Activated CD4-positive, alpha-beta T cell treated with anti-CD3 and anti-CD28 coated beads, Interleukin-2, amount 50 U/mL, for 48 hours (primary cell): ENCODE results near the gene SLC6A1.

Source experiments
- DNase-seq, 2 experiments: peaks; one replicate each; pipeline ENCODE4 v3.0.0-alpha.2; 2020

Gene SLC6A1

DNA sequence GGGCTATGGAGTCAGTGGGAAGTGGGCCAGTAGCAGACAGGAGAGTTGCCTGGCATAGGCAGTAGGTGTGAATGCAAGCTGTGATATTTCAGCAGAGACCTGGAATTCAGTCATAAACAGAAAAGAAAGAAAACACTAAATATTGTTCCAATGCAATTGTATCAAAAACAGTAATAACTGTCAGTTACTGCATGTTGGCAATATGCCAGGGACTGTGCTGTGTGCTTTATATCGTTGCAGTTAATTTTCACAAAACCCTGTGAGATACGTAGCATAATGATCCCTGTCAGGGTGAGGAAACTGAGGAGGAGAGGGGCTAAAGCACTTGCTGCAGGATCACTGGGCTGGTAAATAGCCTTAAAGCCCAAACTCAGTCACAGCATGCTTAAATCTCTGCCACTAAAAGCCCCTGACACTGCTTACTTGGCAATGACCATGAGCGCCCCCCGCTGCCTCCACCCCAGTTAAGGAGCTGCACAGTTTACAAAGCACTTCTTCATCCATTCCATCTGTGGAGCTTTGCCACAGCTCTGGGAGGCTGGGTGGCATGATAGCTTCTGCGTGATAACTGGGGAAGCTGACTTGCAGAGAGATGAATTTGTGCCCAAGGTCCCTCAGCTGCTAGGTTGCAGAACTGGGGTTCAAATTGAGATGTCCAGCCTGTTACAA is 3.9 kb downstream of the SLC6A1 start:
- no peak for DNase-seq

DNA sequence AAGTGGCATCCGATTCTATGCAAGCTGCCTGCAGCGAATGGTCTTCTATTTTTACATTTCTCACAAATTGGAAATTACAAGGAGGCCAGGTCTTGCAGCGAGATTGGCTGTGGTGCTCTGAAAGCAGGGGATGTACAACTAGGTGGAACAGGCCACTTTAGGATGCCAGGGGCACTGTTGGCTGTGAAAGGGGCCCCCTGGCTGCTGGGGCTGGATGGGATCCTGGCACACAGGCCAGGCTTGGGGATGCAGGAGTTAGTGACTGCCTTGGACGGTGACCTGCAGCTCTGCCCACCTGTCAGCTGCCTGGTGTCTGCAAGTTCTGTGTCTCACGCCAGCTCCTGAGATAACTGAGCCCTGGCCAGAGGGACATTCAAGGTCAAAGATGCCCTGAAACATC is 4.6 kb downstream of the SLC6A1 start:
- DNase-seq: no peak

DNA sequence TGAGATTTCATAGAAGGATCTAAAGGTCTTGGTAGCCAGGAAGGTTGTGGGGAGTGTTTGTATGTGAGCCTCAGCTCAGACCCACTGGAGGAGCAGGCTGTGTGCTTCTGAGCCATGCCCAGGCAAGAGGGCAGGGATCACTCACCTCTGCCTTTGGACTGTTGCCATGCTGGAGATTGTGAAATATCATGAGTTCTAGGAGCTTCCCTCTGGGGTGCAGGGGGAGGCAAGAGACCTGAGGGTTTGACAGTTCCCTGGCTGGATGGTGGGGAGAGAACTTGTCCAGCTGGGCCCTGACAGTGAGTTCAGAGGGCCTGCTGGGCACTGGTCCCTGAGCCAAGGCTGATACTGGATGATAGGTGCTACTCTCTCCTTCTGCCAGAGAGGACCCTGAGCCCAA is 6.0 kb downstream of the SLC6A1 start:
- no peak for DNase-seq

DNA sequence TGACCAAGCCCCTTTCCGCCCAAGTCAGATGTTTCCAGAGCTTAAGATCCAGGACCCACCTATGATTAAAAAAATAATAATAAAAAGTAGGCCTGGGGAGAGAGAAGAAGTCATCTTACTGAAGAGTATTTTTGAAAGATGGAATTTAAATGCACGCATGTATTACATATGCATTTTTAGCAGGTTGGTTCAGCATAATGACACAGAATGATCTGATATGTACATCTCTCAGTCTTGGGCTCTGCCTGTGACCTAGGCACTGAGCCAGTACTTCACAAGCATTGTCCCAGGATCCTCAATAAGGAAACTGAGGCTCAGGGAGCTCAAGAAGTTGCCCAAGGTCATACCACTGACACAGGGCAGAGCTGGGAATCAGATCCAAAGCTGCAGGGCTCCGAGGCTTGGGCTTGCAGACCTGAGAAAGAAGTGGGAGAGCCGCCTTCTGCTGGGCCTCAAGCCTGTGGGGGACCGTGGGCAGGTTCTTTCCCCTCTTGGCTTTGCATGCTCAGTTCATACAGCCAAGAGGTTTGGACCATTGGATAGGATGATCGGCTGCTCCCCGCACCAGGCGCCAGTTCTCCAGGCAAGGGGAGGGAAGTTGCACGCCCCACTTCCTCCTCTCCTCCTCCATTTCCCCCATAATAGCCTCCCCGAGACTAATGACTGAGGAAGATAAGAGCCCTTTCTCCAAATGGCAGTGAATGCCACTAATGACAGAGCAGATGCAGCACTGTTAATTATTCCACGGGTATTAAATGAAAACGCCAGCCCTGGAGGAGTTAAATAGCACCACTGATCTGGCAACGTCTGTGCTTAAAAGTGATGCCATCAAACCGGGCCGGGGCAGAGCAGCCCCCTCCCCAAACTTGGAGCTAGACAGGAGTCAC is 6.9 kb downstream of the SLC6A1 start:
- DNase-seq: no peak

DNA sequence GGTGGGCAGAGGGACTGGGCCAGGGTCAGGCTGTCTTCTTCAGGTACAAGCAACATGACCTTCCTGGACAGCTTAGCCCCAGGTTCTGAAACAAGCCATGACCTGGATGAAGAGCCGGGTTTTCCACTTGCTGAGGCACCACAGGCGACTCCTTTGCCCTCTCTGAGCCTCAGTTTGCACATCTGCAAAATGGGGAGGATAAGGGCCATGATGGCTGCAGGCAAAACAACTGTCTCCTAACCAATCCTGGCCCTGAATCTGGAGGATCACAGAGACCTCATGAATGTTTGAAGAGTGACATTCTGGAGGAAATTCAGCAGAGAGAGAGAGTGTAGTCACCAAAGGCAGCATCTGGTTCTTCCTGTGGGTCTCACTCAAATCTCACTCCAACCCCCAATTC is 8.0 kb downstream of the SLC6A1 start:
- no peak for DNase-seq

DNA sequence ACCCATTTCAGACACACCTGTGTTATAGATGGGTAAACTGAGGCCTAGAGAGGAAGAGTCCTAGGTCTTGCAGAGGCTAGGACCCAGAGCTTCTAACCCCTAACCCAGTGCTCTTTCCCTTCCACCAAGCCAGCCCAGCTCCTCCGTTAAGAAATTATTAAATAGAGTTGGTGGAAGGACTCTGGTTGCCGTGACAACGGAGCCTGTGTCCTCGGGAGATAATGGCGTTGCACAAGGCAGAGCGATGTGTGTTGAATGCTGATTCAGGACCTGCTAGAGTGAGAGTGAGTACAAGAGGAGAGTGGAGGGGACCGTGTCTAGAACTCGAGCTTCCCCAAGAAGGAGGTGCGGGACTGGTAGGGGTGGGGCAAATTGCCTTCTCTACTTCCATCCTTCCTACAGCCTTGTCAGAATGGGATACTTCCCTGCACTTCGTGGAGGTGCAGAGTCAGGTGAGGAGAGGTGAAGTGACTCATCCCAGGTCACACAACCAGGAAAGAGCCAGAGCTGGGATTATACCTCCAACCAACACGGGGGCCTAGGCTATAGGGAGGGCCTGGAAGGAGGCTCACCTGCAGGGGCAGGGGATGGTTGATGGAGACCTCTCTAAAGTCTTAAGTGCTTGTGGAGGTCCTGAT is 8.6 kb downstream of the SLC6A1 start:
- DNase-seq: no peak

DNA sequence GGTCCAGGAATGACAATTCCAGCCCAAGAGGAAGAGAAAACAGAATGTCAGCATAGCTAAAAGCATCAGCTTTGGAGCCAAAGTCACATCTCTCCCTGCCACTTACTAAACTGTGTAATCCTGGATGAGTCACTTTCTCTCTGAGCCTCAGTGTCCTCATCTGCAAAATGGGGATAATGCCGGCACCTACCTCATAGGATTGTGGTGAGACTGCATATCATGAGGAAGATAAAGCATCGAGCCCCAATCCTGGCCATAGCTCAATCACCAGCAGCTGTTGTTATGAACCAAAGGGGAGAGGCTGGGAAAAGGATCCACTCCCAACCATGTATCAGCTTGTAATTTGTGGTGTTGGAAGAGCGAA is 9.1 kb downstream of the SLC6A1 start:
- DNase-seq: no peak

DNA sequence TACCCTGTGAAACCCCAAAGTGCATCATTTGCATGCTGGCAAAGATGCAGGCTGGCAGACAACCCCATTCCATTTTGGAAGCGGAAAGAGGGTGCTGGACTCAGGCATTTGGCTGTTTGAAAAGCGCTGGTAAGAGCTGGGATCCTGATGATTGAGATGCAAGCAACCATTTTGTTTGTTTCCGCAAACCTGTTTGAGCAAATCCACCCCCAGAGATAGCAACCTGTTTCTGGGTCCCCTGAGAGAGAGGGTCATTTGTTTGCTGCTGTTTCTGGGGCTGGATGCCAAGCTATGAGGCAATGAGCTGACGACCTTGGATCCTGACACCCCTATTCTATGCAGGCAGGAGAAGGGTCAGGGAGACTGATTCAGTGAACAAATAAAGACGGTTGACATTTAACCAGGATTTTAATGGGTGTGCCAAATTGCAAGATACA is 9.8 kb downstream of the SLC6A1 start:
- DNase-seq: no peak

DNA sequence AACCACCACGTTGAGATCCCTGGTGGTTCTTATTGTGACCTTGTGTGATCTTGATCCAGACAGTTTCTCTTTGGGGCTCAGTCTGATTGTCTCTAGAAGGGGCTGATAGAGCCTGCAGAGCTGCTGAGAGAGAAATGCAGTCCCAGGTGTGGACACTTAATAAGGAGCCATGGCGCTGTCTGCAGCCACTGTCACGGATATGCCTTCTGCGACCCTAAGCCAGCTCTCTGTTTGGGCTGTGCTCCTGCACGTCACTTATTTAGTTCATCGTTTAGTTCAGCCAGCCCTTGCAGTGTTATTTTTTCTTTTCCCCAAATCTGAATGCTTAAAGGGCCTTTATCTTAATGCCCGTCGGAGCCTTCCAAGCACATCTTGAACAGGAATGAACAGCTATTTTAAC is 12.0 kb downstream of the SLC6A1 start:
- no peak for DNase-seq

DNA sequence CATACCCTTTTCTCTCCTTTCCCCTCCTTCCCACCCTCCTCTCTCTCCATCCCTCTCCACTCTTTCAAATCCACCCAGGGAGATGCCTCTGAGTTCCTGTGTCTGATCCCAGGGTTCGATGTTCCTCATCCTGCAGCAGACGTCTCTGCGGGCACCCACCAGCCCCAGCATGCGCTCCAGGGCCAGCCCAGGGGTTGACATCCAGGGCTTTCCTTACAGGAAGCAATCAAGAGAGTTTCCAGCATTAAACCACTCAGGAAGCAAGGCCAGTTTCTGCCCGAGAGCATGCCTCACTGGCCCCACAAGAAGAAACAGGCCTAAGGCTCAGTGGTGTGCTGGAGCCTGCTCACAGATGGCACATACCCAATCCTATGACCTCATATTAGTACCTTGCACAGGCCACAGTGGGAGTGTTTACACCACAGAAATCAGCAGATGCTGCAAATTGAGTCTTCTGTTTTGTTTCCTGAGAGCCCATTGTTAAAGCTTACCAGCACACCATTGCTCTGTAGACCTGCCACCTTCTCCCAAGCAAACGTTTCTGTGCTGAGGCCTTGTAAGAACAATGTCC is 13.2 kb downstream of the SLC6A1 start:
- no peak for DNase-seq

DNA sequence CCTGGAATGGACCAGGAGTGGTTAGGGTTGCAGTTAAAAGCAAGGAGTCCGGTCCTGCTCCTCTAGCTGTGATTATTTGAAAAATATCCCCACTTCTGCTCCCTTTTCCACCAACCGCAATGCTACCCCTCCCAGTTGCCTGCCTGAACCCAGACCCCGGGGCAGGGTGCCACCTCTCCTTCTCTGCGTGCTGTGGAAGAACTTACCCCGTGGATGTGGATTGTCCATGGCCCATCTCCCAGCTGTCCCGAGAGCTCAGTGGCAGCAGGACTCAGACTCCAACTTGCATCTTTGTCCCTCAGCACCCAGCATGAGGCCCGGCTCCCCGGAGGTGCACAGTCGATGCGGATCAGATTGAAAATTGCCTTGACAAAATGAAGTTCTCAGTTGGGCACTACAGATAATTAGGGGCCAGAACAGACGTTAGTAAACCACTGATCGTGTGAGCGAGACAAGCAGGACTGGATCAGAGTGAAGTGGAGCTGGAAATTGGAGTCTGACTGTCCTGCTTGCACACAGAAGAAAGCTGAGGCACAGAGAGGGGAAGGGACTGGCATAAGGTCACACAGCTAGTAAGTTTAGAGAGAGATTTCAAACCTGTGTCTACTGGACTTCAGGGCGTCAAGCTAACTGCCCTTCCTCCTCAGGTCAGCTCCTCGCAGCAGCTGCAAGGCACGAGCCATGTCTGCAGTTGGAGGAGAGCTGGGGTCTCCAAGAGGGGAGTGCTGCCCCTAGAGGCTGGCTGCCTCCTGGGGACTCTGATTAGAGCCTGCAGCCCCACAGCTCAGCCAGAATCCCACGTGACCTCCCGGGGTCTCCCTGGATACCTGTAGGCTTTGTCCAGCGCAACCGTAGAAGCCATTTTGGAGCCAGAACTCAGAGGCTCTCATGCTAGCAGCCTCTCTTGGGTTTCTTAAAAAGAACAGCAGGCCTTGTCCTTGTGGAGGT is 14.7 kb downstream of the SLC6A1 start:
- no peak for DNase-seq

DNA sequence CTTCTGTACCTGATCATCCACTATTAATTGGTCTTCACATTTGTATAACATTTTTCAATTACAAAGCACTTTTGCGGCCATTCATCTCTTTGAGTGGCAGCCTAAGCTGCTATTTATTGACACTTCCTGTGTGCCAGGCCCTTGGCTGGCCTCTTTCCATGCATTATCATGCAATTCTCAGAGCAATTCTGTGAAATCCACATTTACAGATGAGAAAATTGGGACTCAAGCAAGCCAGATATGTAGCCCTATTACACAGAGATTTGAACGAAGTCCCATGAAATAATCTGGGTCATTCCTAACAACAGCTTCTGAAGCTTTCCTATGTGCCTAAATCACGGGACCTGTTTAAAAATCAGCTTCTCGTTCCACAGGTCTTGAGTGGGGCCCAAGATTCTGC is 17.4 kb downstream of the SLC6A1 start:
- no peak for DNase-seq

DNA sequence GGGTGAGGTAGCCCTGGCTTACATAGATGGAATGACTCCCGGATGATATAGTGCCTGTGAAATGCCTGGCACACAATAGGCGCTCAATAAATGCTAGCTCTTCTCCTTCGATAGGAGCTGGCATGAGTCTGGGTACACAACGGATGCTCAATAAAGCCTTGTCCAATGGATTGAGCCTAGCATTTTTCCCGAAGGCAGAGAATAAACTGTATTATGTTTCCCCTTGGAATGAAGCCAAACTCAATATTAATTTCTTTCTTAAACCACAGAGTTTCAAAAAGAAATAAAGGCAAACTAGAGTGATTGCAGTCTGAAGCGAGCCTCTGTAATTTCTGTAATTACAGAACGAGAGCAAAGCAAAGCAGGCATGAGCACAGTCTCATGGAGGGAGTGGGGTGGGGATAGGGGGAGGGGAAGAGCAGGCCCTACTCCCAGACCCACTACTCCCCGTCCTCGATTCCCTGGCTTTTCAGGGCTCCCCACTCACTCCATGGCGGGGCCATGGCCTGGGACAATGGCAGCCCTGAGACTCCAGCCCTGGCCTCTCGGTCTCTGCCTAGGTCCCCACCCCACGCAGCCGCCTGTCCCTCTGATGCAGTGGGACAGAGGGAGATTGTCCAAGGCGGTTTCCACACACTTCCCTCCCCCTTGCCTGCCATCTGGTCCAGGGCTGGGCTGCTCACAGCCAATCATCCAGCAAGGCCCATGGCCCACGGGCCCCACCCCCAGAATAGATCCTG is 18.0 kb downstream of the SLC6A1 start:
- no peak for DNase-seq

DNA sequence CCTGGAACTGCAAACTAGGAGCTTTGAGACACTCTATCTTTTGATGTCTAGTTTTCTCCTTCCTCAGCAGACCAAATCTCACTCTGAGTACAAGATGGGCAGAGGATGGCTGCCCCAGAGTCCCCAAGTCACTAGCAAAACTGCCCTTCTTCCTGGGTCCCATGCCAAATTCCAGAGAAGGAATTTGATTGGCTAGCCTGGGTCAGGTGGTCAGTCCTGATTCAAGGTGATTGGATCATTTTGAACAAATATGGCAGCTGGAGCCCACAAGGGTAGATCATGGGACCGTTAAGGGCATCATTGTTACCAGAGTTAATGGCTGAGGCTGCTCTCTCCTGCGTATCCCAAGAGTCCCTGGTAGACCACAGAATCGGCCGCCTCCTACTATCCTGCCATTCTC is 21.7 kb downstream of the SLC6A1 start:
- DNase-seq: no peak

DNA sequence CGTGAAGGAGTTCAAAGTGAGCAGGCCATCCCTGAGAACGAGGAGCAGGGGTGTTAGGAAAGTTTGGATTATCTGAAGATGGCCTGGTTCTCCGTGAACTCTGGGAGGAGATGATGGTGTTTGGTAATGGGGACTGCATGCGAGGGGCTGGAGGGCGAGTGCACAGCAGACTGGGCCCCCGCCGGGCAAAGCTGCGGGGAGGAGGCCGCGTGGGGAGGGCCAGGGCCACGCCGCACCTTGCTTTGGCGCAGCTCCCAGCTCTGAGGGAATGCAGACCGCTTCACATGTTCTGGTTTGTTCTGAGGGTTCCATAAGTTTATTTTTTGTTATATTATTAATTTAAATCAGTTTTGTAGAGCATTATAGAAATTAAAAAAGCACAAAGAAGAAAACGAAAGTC is 22.2 kb downstream of the SLC6A1 start:
- DNase-seq: no peak

DNA sequence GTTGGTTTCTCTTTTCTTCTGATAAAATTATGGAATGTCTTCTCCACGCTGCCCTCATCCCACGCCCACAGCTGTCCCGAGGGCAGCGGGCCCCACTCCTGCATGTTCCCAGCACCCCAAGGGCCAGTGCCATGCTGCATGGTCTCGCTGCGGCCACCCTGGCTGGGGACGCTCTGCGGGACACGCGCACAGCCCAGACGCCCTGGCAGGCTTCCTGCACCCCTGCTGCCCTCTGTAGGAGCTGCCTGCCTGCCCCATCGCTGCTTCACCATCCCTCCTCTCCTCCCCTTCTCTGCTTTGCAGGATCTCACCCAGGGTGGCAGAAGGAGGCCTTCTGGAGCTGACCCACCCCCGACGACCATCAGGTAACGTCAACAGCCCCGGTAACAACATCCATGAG is 22.8 kb downstream of the SLC6A1 start:
- DNase-seq: no peak

DNA sequence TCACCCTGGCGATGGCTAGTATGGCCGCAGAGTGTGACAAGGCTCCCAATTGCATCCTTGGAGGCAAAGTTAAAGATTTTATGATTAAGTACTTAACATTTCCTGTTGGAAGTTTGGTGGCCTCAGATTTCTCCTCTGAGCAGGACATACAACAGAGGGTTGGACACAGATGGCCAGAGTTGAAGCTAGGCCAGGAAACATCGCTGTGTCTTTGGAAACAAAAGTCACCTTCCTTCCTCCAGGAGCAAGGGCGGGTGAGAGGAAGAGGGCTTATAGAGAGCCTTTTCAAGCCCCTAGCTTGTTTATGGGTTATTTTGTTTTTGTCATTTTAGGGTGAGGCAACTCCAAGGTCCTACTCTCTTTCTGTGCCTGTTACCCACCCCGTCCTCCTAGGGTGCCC is 24.2 kb downstream of the SLC6A1 start:
- no peak for DNase-seq

DNA sequence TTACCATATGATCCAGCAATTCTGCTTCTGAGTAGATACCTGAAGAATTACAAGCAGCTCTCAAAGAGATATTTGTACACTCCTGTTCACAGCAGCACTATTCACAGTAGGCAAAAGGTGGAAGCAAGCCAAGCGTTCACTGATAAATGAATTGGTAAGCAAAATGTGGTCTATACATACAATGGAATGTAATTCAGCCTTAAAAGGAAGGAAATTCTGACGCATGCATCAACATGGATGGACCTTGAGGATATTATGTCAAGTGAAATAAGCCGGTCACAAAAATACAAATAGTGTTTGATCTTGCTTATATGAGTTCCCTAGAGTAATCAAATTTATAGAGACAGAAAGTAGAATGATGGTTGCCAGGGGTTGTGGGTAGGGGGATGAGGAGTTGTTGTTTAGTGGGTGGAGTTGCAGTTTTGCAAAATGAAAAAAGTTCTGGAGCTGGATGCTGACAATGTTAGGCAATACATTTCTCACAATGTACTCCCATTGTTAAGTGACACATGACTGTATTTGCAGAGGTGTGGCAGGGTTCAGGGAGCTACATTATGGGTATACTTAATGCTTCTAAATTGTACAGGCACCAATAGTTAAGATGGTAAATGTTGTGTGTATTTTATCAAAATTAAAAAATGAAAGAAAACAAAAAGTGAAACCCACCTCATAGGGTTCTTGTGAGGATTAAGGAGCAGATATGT is 26.7 kb downstream of the SLC6A1 start:
- no peak for DNase-seq

DNA sequence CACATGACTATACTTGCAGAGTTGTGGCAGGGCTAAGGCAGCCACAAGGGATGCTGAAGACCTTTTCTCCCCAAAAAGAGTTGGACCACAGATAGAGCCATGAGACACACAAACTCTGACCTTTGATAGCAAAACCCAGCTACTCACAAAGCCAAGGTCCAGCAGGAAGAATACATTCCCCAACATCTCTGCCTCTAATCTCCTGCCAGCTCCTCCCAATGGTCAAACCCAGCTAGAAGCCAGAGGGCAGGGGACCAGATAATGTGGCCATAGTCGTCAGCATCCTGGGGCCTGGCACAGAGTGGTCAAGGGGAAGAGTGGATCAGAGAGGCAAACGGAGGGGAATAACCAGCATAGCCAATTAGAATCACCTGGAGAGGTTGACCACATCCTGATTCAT is 28.2 kb downstream of the SLC6A1 start:
- DNase-seq: no peak

DNA sequence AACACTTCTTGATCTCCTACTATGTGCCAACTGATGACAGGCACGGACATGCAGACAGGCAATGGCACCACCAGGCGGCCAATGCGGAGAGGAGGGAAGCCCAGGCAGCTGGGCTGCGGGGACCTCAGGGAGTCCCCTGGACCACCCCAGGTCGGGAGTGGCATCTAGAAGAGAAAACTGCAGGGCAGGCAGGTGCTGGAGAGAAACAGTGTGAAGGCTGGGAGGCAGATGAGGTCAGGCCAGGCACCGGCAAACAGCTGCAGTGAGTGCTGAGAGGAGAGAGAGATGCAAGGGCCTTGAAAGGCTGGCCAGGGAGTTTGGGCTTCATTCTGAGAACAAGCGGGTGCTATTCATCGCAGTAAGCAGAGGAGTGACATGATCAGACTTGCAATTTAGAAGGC is 29.1 kb downstream of the SLC6A1 start:
- no peak for DNase-seq

DNA sequence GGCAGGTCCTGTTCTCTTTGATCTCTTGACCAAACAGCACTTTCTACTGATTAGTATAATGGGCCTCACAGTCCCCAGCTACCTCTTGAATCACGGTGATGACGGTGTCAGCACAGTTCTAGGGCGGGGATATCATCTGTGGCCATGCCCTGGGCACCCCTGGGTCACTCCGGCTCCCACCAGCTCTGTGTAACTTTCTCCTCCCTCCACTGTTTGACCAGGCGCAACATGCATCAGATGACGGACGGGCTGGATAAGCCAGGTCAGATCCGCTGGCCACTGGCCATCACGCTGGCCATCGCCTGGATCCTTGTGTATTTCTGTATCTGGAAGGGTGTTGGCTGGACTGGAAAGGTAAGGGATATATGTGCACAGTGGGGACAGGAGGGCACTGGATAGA is 29.6 kb downstream of the SLC6A1 start:
- no peak for DNase-seq
